Measurements from ENCODE around the gene RARG.

- TF ChIP-seq POLR2A (IDR thresholded peaks at IDR 0.05): no peak
- no peak for TF ChIP-seq CTCF (IDR thresholded peaks at IDR 0.05)
These were observed 50.1 kb downstream of the RARG start for GRCh38 chr12:53181935-53182334.

Data from heart left ventricle (tissue), 13 donors.